B cell (primary cell): ENCODE measurements around the gene MCOLN1. TPM values are rescaled to one million over a fixed set of nuclear protein-coding genes. Genes with fewer than 3 reads are reported as not detected.
A peak's percentile ranks its signal among the peaks of the same experiment; 100 is the strongest.

Experiments used
- ATAC-seq: fragments of 200-7000 bp; cut with Tn5 transposase; one replicate; pipeline ENCODE4 v1.10.0; 2021; ENCODE audit warnings: low read depth, mild to moderate bottlenecking, moderate number of reproducible peaks, moderate library complexity
- CTCF ChIA-PET: fragments of 350-600 bp; sonication (Branson Sonifier 250); formaldehyde crosslinking; loops from one replicate; lab custom pipeline; 2021; ENCODE audit warnings: antibody characterized with exemption, inconsistent platforms; lab: Charles Lee
- POLR2A ChIA-PET: fragments of 350-600 bp; sonication (Branson Sonifier 250); formaldehyde crosslinking; loops from one replicate; lab custom pipeline; 2021; ENCODE audit warnings: antibody characterized with exemption; lab: Charles Lee
- DNase-seq: peaks from one replicate; pipeline ENCODE4 v3.0.0; 2013
- H2AFZ ChIP-seq: 2 replicates; pipeline ENCODE4 v1.6.1; 2012; ENCODE audit warnings: mild to moderate bottlenecking, low read depth, low read length; ENCODE audit not compliant: insufficient read depth, poor library complexity, severe bottlenecking
- H3K27ac ChIP-seq, 2 donors: 1 replicate in 1 of 2; 2 replicates in 1 of 2; pipeline ENCODE4 v1.5.1; 2012 to 2013; ENCODE audit warnings: low read length in 2 of 2, mild to moderate bottlenecking in 2 of 2, moderate library complexity in 1 of 2
- H3K27me3 ChIP-seq, 4 experiments: fragments of 200-600 bp in 1 of 4; sonication (generic) in 1 of 4; replicated peaks in 1 of 4; 1 replicate in 2 of 4; 2 replicates in 2 of 4; pipeline versions ENCODE4 v1.6.1 to v1.7.0; 2013 to 2016; ENCODE audit warnings: low read length in 3 of 4, mild to moderate bottlenecking in 2 of 4, mixed read lengths in 1 of 4, moderate library complexity in 1 of 4; ENCODE audit not compliant: insufficient read depth in 4 of 4, control insufficient read depth in 3 of 4; ENCODE audit errors: control extremely low read depth in 1 of 4
- H3K36me3 ChIP-seq, 2 experiments: replicated peaks in 1 of 2; 1 replicate in 1 of 2; 2 replicates in 1 of 2; pipeline versions ENCODE4 v1.6.1 to v1.7.1; 2013; ENCODE audit warnings: low read length in 1 of 2; ENCODE audit not compliant: insufficient read depth in 2 of 2, control insufficient read depth in 1 of 2; ENCODE audit errors: control extremely low read depth in 1 of 2, extremely low read depth in 1 of 2
- H3K4me1 ChIP-seq, 2 donors: fragments of 200-600 bp in 1 of 2; sonication (generic) in 1 of 2; 1 replicate in 1 of 2; 2 replicates in 1 of 2; pipeline versions ENCODE4 v1.5.1 to v1.6.1; 2013 to 2017; ENCODE audit warnings: low read length in 2 of 2; ENCODE audit not compliant: control insufficient read depth in 2 of 2, insufficient read depth in 2 of 2
- H3K4me2 ChIP-seq: replicated peaks from 2 replicates; pipeline ENCODE3; 2012; ENCODE audit warnings: mild to moderate bottlenecking, low read depth, low read length; ENCODE audit not compliant: poor library complexity, severe bottlenecking
- H3K4me3 ChIP-seq, 5 experiments: fragments of 200-600 bp in 1 of 5; sonication (generic) in 1 of 5; 1 replicate in 3 of 5; 2 replicates in 2 of 5; pipeline versions ENCODE4 v1.5.1 to v1.7.0; 2011 to 2016; ENCODE audit warnings: low read length in 4 of 5, mild to moderate bottlenecking in 4 of 5, low read depth in 2 of 5, control low read depth in 1 of 5, moderate library complexity in 1 of 5; ENCODE audit not compliant: insufficient read depth in 1 of 5; ENCODE audit errors: control extremely low read depth in 1 of 5, extremely low read depth in 1 of 5
- H3K79me2 ChIP-seq: fragments of 200-600 bp; sonication (generic); one replicate; pipeline ENCODE4 v1.6.0; 2016; ENCODE audit warnings: low read length; ENCODE audit not compliant: control insufficient read depth, insufficient read depth
- H3K9ac ChIP-seq: fragments of 200-600 bp; sonication (generic); 2 replicates; pipeline ENCODE4 v1.6.1; 2017; ENCODE audit warnings: mild to moderate bottlenecking, low read length, moderate library complexity
- H3K9me3 ChIP-seq, 3 donors: one replicate each; pipeline versions ENCODE4 v1.6.1 to v1.7.1; 2013; ENCODE audit warnings: low read length in 2 of 3; ENCODE audit not compliant: control insufficient read depth in 2 of 3, insufficient read depth in 1 of 3; ENCODE audit errors: control extremely low read depth in 1 of 3
- H4K20me1 ChIP-seq: 2 replicates; pipeline ENCODE4 v1.6.0; 2012; ENCODE audit warnings: mild to moderate bottlenecking, low read length; ENCODE audit not compliant: insufficient read depth, control insufficient read depth, poor library complexity, severe bottlenecking
- H3K27ac Mint-ChIP-seq: one replicate; pipeline ENCODE4 v1.8.0; 2021; ENCODE audit warnings: mixed read lengths
- H3K27me3 Mint-ChIP-seq: one replicate; pipeline ENCODE4 v1.8.0; 2021; ENCODE audit warnings: mixed read lengths
- H3K4me1 Mint-ChIP-seq: one replicate; pipeline ENCODE4 v1.8.0; 2021; ENCODE audit warnings: mixed read lengths
- H3K4me3 Mint-ChIP-seq: one replicate; pipeline ENCODE4 v1.8.0; 2021; ENCODE audit warnings: mixed read lengths
- H3K9me3 Mint-ChIP-seq: one replicate; pipeline ENCODE4 v1.8.0; 2022; ENCODE audit warnings: mixed read lengths; ENCODE audit not compliant: insufficient read depth
- CTCF ChIP-seq: fragments of 200-600 bp; IDR thresholded peaks from one replicate; pipeline ENCODE4 v1.8.0; 2022; ENCODE audit warnings: antibody characterized with exemption, mild to moderate bottlenecking
- EZH2 ChIP-seq: IDR thresholded peaks from 2 replicates; pipeline ENCODE4 v1.6.1; 2012; ENCODE audit warnings: borderline replicate concordance, low read depth, mild to moderate bottlenecking, moderate library complexity, low read length; ENCODE audit not compliant: insufficient read depth, poor library complexity, severe bottlenecking
- WGBS: methylation state at CpG from one replicate; pipeline ENCODE4 v1.1.5; 2013; ENCODE audit warnings: missing lambda C conversion rate; ENCODE audit not compliant: insufficient coverage; 5-methylcytosine and 5-hydroxymethylcytosine counted together
- intact Hi-C: fragments of 100-400 bp; cut with micrococcal nuclease; formaldehyde crosslinking; loops from one replicate; pipeline ENCODE4 v1.10.0; 2022
- polyA plus RNA-seq: library from polyadenylated mRNA; depleted of rRNA; stranded (reverse); fragments of >200 nt; gene quantifications from 2 replicates; pipeline ENCODE4 v1.2.3, GENCODE V29; 2012
- total RNA-seq, 2 donors: library from RNA; stranded (reverse); fragments of 120-200 nt in 1 of 2; gene quantifications; 1 replicate in 1 of 2; 2 replicates in 1 of 2; pipeline versions ENCODE4 v1.2.3 to v1.2.4, GENCODE V29; 2013 to 2022

The MCOLN1 gene
- total and polyA plus RNA-seq, 2 donors (not counting 1 experiment from before 2014, with no cell fraction given): 12.5 to 19.0 TPM

DNA sequence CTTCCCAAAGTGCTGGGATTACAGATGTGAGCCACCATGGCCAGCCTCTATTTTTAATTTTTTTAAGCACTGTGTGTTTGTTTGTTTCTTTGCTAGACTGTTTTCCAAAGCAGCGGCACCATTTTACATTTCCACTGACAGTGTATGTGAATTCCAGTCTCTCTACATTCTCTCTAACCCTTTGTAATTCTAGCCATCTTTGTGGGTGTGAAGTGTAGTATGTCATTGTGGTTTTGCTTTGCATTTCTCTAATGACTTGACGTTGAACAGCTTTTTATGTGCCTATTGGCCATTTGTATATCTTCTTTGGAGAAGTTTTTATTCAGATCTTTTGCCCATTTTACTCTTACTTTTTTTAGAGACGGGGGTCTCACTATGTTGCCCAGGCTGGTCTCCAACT is 24.7 kb downstream of the MCOLN1 start:
- no CpG with 5 or more reads among the region's 3 CpGs for WGBS

More for the DNA sequence above, 24.7 kb downstream of the MCOLN1 start:
- Histone ChIP-seq H3K27ac (no peak overlapping the region), H3K9ac (no peak overlapping the region), H4K20me1 (no peaks in the 10 kb centered on the region), H3K9me3 (peaks cover 0 to 5% (median 0%) of the 10 kb centered on the region in 3 donors), H2AFZ (no peak overlapping the region), H3K79me2 (no peaks in the 10 kb centered on the region), H3K4me3 (no peak overlapping the region), H3K27me3 (no peaks in the 10 kb centered on the region), H3K36me3 (peaks cover under 1 to 36% of the 10 kb centered on the region in 2 experiments), H3K4me2 (no peak overlapping the region), H3K4me1 (peaks cover 3 to 24% of the 10 kb centered on the region in 2 donors)
- Mint-ChIP-seq H3K4me1 (peaks cover 20% of the 10 kb centered on the region), H3K9me3 (no peaks in the 10 kb centered on the region), H3K27ac (peak overlapping the region; percentile 50), H3K27me3 (no peaks in the 10 kb centered on the region), H3K4me3 (no peak overlapping the region)
- ChIA-PET CTCF (no interaction called here), POLR2A (no interaction called here)
- no peak for ATAC-seq
- no peak for DNase-seq
- TF ChIP-seq EZH2: no peak
- TF ChIP-seq CTCF: no peak
- intact Hi-C loops: no loop called here
